ENCODE results near the gene CACNA1F.
"Not testable (repeated sequence)": the region's sequence is repeated elsewhere in the genome, so short reads cannot be mapped to it uniquely, and the experiment has no call there.

CACNA1F gene

GRCh38 chrX:49177338-49177833 is 55.8 kb downstream of the CACNA1F start:
- Histone ChIP-seq H3K36me3 (ENCODE audit: control insufficient read depth, insufficient read depth, low read length) (peaks cover 17% of the 10 kb centered on the region), H3K9me3 (ENCODE audit: control insufficient read depth, insufficient read depth, low read length) (no peaks in the 10 kb centered on the region), H3K9ac (ENCODE audit: low read depth, low read length) (no peak overlapping the region), H3K27me3 (ENCODE audit: control insufficient read depth, insufficient read depth, low read length) (peaks cover 10% of the 10 kb centered on the region), H3K4me3 (ENCODE audit: low read depth, low read length) (no peak overlapping the region), H3K4me1 (ENCODE audit: control insufficient read depth, insufficient read depth, low read length) (no peaks in the 10 kb centered on the region)

- Histone ChIP-seq H3K9me3 (ENCODE audit: control insufficient read depth, insufficient read depth, low read length) (no peaks in the 10 kb centered on the region), H3K9ac (ENCODE audit: low read depth, low read length) (no peak overlapping the region)
These were observed 56.5 kb downstream of the CACNA1F start for GRCh38 chrX:49176421-49177326.

GRCh38 chrX:49175435-49176274 is 57.5 kb downstream of the CACNA1F start:
- Histone ChIP-seq H3K9me3 (ENCODE audit: control insufficient read depth, insufficient read depth, low read length) (no peaks in the 10 kb centered on the region), H3K27me3 (ENCODE audit: control insufficient read depth, insufficient read depth, low read length) (peaks cover 23% of the 10 kb centered on the region), H3K9ac (ENCODE audit: low read depth, low read length) (no peak overlapping the region), H3K36me3 (ENCODE audit: control insufficient read depth, insufficient read depth, low read length) (peaks cover 17% of the 10 kb centered on the region), H3K4me3 (ENCODE audit: low read depth, low read length) (no peak overlapping the region), H3K4me1 (ENCODE audit: control insufficient read depth, insufficient read depth, low read length) (no peaks in the 10 kb centered on the region)

More at GRCh38 chrX:49176421-49177326, 56.5 kb downstream of the CACNA1F start:
- H3K4me3 ChIP-seq (ENCODE audit: low read depth, low read length): no peak overlapping the region
- H3K27me3 ChIP-seq (ENCODE audit: control insufficient read depth, insufficient read depth, low read length): peaks cover 17% of the 10 kb centered on the region
- no peaks in the 10 kb centered on the region for H3K4me1 ChIP-seq (ENCODE audit: control insufficient read depth, insufficient read depth, low read length)
- H3K36me3 ChIP-seq (ENCODE audit: control insufficient read depth, insufficient read depth, low read length): peaks cover 17% of the 10 kb centered on the region

- no peak overlapping the region for H3K4me3 ChIP-seq (ENCODE audit: low read depth, low read length)
- H3K36me3 ChIP-seq (ENCODE audit: control insufficient read depth, insufficient read depth, low read length): peaks cover 13% of the 10 kb centered on the region
- no peak overlapping the region for H3K9ac ChIP-seq (ENCODE audit: low read depth, low read length)
- no peaks in the 10 kb centered on the region for H3K4me1 ChIP-seq (ENCODE audit: control insufficient read depth, insufficient read depth, low read length)
- peaks cover 29% of the 10 kb centered on the region for H3K27me3 ChIP-seq (ENCODE audit: control insufficient read depth, insufficient read depth, low read length)
- H3K9me3 ChIP-seq (ENCODE audit: control insufficient read depth, insufficient read depth, low read length): no peaks in the 10 kb centered on the region
These were observed 58.4 kb downstream of the CACNA1F start for GRCh38 chrX:49174723-49175122.

GRCh38 chrX:49173544-49173943 is 59.6 kb downstream of the CACNA1F start:
- not testable (repeated sequence) for H3K4me3 ChIP-seq (ENCODE audit: low read depth, low read length); H3K9ac ChIP-seq (ENCODE audit: low read depth, low read length)

GRCh38 chrX:49172280-49172780 is 60.8 kb downstream of the CACNA1F start:
- Histone ChIP-seq H3K4me3 (ENCODE audit: low read depth, low read length) (peak overlapping the region; percentile 55), H3K9ac (ENCODE audit: low read depth, low read length) (no peak overlapping the region), H3K4me1 (ENCODE audit: control insufficient read depth, insufficient read depth, low read length) (peaks cover 4% of the 10 kb centered on the region)

More at GRCh38 chrX:49173544-49173943, 59.6 kb downstream of the CACNA1F start:
- not testable (repeated sequence) for H3K36me3 ChIP-seq (ENCODE audit: control insufficient read depth, insufficient read depth, low read length); H3K9me3 ChIP-seq (ENCODE audit: control insufficient read depth, insufficient read depth, low read length); H3K4me1 ChIP-seq (ENCODE audit: control insufficient read depth, insufficient read depth, low read length)
- H3K27me3 ChIP-seq (ENCODE audit: control insufficient read depth, insufficient read depth, low read length): peaks cover 32% of the 10 kb centered on the region

GRCh38 chrX:49171752-49172279 is 61.3 kb downstream of the CACNA1F start, which contains the start of gene PLP2:
PLP2 (plus strand) TSS chrX:49171898; CDS start chrX:49172001, 103 bp downstream.
- H3K4me3 ChIP-seq (ENCODE audit: low read depth, low read length): peak within 1 kb of the TSS; percentile 55
- no peak within 1 kb of the TSS for H3K9ac ChIP-seq (ENCODE audit: low read depth, low read length)
- H3K9me3 ChIP-seq (ENCODE audit: control insufficient read depth, insufficient read depth, low read length): no peaks in the 10 kb centered on the region
- peaks cover 5% of the 10 kb centered on the region for H3K4me1 ChIP-seq (ENCODE audit: control insufficient read depth, insufficient read depth, low read length)
- peaks cover 42% of the 10 kb centered on the region for H3K27me3 ChIP-seq (ENCODE audit: control insufficient read depth, insufficient read depth, low read length)
- H3K36me3 ChIP-seq (ENCODE audit: control insufficient read depth, insufficient read depth, low read length): peaks cover 5% of the 10 kb centered on the region

More at GRCh38 chrX:49172280-49172780, 60.8 kb downstream of the CACNA1F start:
- peaks cover 5% of the 10 kb centered on the region for H3K36me3 ChIP-seq (ENCODE audit: control insufficient read depth, insufficient read depth, low read length)
- H3K9me3 ChIP-seq (ENCODE audit: control insufficient read depth, insufficient read depth, low read length): no peaks in the 10 kb centered on the region
- peaks cover 40% of the 10 kb centered on the region for H3K27me3 ChIP-seq (ENCODE audit: control insufficient read depth, insufficient read depth, low read length)

- Histone ChIP-seq H3K36me3 (ENCODE audit: control insufficient read depth, insufficient read depth, low read length) (no peaks in the 10 kb centered on the region), H3K9ac (ENCODE audit: low read depth, low read length) (no peak overlapping the region), H3K27me3 (ENCODE audit: control insufficient read depth, insufficient read depth, low read length) (peaks cover 51% of the 10 kb centered on the region), H3K9me3 (ENCODE audit: control insufficient read depth, insufficient read depth, low read length) (no peaks in the 10 kb centered on the region), H3K4me3 (ENCODE audit: low read depth, low read length) (peak overlapping the region; percentile 60), H3K4me1 (ENCODE audit: control insufficient read depth, insufficient read depth, low read length) (peaks cover 5% of the 10 kb centered on the region)
These were observed 65.4 kb downstream of the CACNA1F start for GRCh38 chrX:49167740-49168108.

GRCh38 chrX:49166914-49167739 is 66.0 kb downstream of the CACNA1F start:
- Histone ChIP-seq H3K36me3 (ENCODE audit: control insufficient read depth, insufficient read depth, low read length) (no peaks in the 10 kb centered on the region), H3K9me3 (ENCODE audit: control insufficient read depth, insufficient read depth, low read length) (no peaks in the 10 kb centered on the region), H3K27me3 (ENCODE audit: control insufficient read depth, insufficient read depth, low read length) (peaks cover 49% of the 10 kb centered on the region), H3K9ac (ENCODE audit: low read depth, low read length) (no peak overlapping the region), H3K4me1 (ENCODE audit: control insufficient read depth, insufficient read depth, low read length) (peaks cover 5% of the 10 kb centered on the region), H3K4me3 (ENCODE audit: low read depth, low read length) (peak overlapping the region; percentile 60)

- peaks cover 5% of the 10 kb centered on the region for H3K4me1 ChIP-seq (ENCODE audit: control insufficient read depth, insufficient read depth, low read length)
These were observed 66.9 kb downstream of the CACNA1F start for GRCh38 chrX:49165901-49166881.

More at GRCh38 chrX:49165901-49166881, 66.9 kb downstream of the CACNA1F start:
- Histone ChIP-seq H3K9ac (ENCODE audit: low read depth, low read length) (no peak overlapping the region), H3K4me3 (ENCODE audit: low read depth, low read length) (peak overlapping the region; percentile 60), H3K9me3 (ENCODE audit: control insufficient read depth, insufficient read depth, low read length) (no peaks in the 10 kb centered on the region), H3K27me3 (ENCODE audit: control insufficient read depth, insufficient read depth, low read length) (peaks cover 50% of the 10 kb centered on the region), H3K36me3 (ENCODE audit: control insufficient read depth, insufficient read depth, low read length) (no peaks in the 10 kb centered on the region)

Measured in iPS-15b (cell line).